GM23338 (cell line): ENCODE measurements around the gene ATP5PD.

Experiments
- CREB1 ChIP-seq: fragments of 250-450 bp; sonication (Bioruptor Pico); IDR thresholded peaks from 2 replicates; pipeline ENCODE4 v1.5.0; 2020; ENCODE audit warnings: low read depth, mild to moderate bottlenecking, moderate library complexity
- CTCF ChIP-seq, 2 experiments: fragments of 200-600 bp in 1 of 2; sonication (generic) in 1 of 2; conservative IDR thresholded peaks; 2 replicates each; pipeline versions ENCODE4 v1.5.1 to v1.6.1; 2016 to 2017; ENCODE audit warnings: antibody characterized with exemption in 2 of 2, low read depth in 2 of 2, mild to moderate bottlenecking in 2 of 2, moderate library complexity in 1 of 2
- ETS1 ChIP-seq: IDR thresholded peaks from 2 replicates; pipeline ENCODE4 v1.6.1; 2016; ENCODE audit warnings: antibody characterized with exemption
- EZH2 ChIP-seq: fragments of 200-600 bp; sonication (generic); IDR thresholded peaks from one replicate; pipeline ENCODE4 v1.8.0; 2017; ENCODE audit warnings: antibody characterized with exemption, mild to moderate bottlenecking, low read depth; ENCODE audit not compliant: unreplicated experiment
- EZH2phosphoT487 ChIP-seq: fragments of 200-600 bp; sonication (generic); IDR thresholded peaks from one replicate; pipeline ENCODE4 v1.8.1; 2018; ENCODE audit warnings: antibody characterized with exemption; ENCODE audit not compliant: unreplicated experiment
- JUNB ChIP-seq: IDR thresholded peaks from one replicate; pipeline ENCODE4 v1.6.1; 2016; ENCODE audit warnings: antibody characterized with exemption; ENCODE audit not compliant: unreplicated experiment
- NANOG ChIP-seq: IDR thresholded peaks from 2 replicates; pipeline ENCODE4 v1.6.1; 2016; ENCODE audit warnings: antibody characterized with exemption, borderline replicate concordance
- POLR2AphosphoS5 ChIP-seq: IDR thresholded peaks from 2 replicates; pipeline ENCODE4 v1.6.1; 2016; ENCODE audit warnings: antibody characterized with exemption, low read depth
- REST ChIP-seq: IDR thresholded peaks from one replicate; pipeline ENCODE4 v1.6.1; 2018; ENCODE audit warnings: antibody characterized with exemption; ENCODE audit not compliant: unreplicated experiment
- STAT1 ChIP-seq: IDR thresholded peaks from one replicate; pipeline ENCODE4 v1.6.1; 2016; ENCODE audit warnings: antibody characterized with exemption; ENCODE audit not compliant: unreplicated experiment
- ZNF114 ChIP-seq: fragments of 250-450 bp; sonication (Bioruptor Pico); IDR thresholded peaks from 2 replicates; pipeline ENCODE4 v1.5.0; 2020; ENCODE audit warnings: mild to moderate bottlenecking, moderate library complexity
- ZNF331 ChIP-seq: fragments of 250-450 bp; sonication (Bioruptor Pico); IDR thresholded peaks from 2 replicates; pipeline ENCODE4 v1.5.0; 2020; ENCODE audit warnings: low read depth, mild to moderate bottlenecking, moderate library complexity
- ZNF462 ChIP-seq: fragments of 250-450 bp; sonication (Bioruptor Pico); IDR thresholded peaks from 2 replicates; pipeline ENCODE4 v1.5.0; 2020; ENCODE audit warnings: mild to moderate bottlenecking, moderate library complexity

- TF ChIP-seq CTCF (conservative IDR thresholded peaks at IDR 0.05; ENCODE audit: low read depth in 2 of 2) (no peak), EZH2 (no peak), CREB1 (CRISPR knock-in tag) (no peak), EZH2phosphoT487 (no peak), POLR2AphosphoS5 (no peak), REST (no peak), JUNB (no peak), STAT1 (no peak), ETS1 (no peak), NANOG (no peak), ZNF331 (CRISPR knock-in tag) (no peak), ZNF462 (CRISPR knock-in tag) (no peak), ZNF114 (no peak)
Measured at GRCh38 chr17:75041656-75042280, 5.0 kb downstream of the ATP5PD start.
